K562 (cell line): ENCODE results near the gene HNRNPU. TPM values are rescaled to one million over a fixed set of nuclear protein-coding genes. Genes with fewer than 3 reads are reported as not detected.
A peak's percentile ranks its signal among the peaks of the same experiment; 100 is the strongest.

Source experiments
- ASH1L ChIP-seq: fragments of 450-650 bp; IDR thresholded peaks from 2 replicates; pipeline ENCODE4 v1.6.1; 2018; ENCODE audit warnings: borderline replicate concordance, mild to moderate bottlenecking, low read depth; ENCODE audit not compliant: partially characterized antibody
- BRD4 ChIP-seq: fragments of 200-600 bp; sonication (generic); IDR thresholded peaks from 2 replicates; pipeline ENCODE4 v1.6.1; 2017; ENCODE audit warnings: inconsistent platforms
- CREB1 ChIP-seq, 2 experiments: sonication (generic) in 1 of 2; formaldehyde crosslinking in 1 of 2; IDR thresholded peaks; 2 replicates each; pipeline versions ENCODE4 v1.6.1 to v1.8.0; 2012 to 2022; ENCODE audit warnings: inconsistent platforms in 1 of 2, mild to moderate bottlenecking in 1 of 2, missing genetic modification reagents in 1 of 2, moderate library complexity in 1 of 2
- FOXM1 ChIP-seq, 2 experiments: fragments of 450-650 bp in 1 of 2; sonication (generic) in 1 of 2; formaldehyde crosslinking in 1 of 2; IDR thresholded peaks; 2 replicates each; pipeline versions ENCODE4 v1.6.1 to v1.9.0; 2017 to 2022; ENCODE audit warnings: low read depth in 2 of 2, mild to moderate bottlenecking in 2 of 2, missing genetic modification reagents in 1 of 2, moderate library complexity in 1 of 2
- FOXP4 ChIP-seq: sonication (generic); formaldehyde crosslinking; IDR thresholded peaks from 2 replicates; pipeline ENCODE4 v1.8.0; 2022; ENCODE audit warnings: mild to moderate bottlenecking, missing genetic modification reagents, borderline replicate concordance
- SMARCA5 ChIP-seq: fragments of 450-650 bp; IDR thresholded peaks from 2 replicates; pipeline ENCODE4 v1.6.1; 2016
- THRAP3 ChIP-seq: fragments of 450-650 bp; IDR thresholded peaks from 2 replicates; pipeline ENCODE4 v1.6.1; 2016; ENCODE audit warnings: mild to moderate bottlenecking, inconsistent platforms, borderline replicate concordance
- ZC3H4 ChIP-seq: sonication (generic); formaldehyde crosslinking; IDR thresholded peaks from 2 replicates; pipeline ENCODE4 v1.9.0; 2021; ENCODE audit warnings: missing genetic modification reagents, borderline replicate concordance
- ZNF583 ChIP-seq: fragments of 250-450 bp; sonication (Bioruptor Pico); IDR thresholded peaks from 2 replicates; pipeline ENCODE4 v1.4.0; 2020
- ZNF764 ChIP-seq: fragments of 250-450 bp; sonication (Bioruptor Pico); IDR thresholded peaks from 2 replicates; pipeline ENCODE4 v1.4.0; 2020; ENCODE audit warnings: low read depth, mild to moderate bottlenecking, moderate library complexity
- ZSCAN32 ChIP-seq: fragments of 450-650 bp; formaldehyde crosslinking; IDR thresholded peaks from 2 replicates; pipeline ENCODE4 v1.4.0; 2020; ENCODE audit warnings: mild to moderate bottlenecking, moderate library complexity
- polyA plus RNA-seq, 8 experiments: library from polyadenylated mRNA; depleted of rRNA in 4 of 8; stranded (reverse) in 5 of 8; unstranded in 3 of 8; fragments of >200 nt; fragmentation: Nextera tagmentation in 2 of 8; fragmentation: Illumina TruSeq in 1 of 8; extraction: Ambion mirVana in 2 of 8; extraction: Trizol in 1 of 8; gene quantifications; 2 replicates each; pipeline versions ENCODE4 v1.2.1 to v1.2.3, GENCODE V29; 2011 to 2014; ENCODE audit warnings: inconsistent platforms in 1 of 8, missing spikeins in 1 of 8
- total RNA-seq, 7 experiments: library from RNA; depleted of rRNA in 6 of 7; stranded (reverse); fragments of >200 nt in 6 of 7; fragmentation: Illumina TruSeq in 2 of 7; extraction: Trizol in 2 of 7; gene quantifications; 2 replicates each; pipeline versions ENCODE4 v1.2.1 to v1.2.3, GENCODE V29; 2011 to 2021; ENCODE audit warnings: low replicate concordance in 1 of 7
- TF ChIP-seq, protein P1 (sequence below), 2 experiments: fragments of 250-450 bp in 1 of 2; fragments of 450-650 bp in 1 of 2; sonication (Bioruptor Pico) in 1 of 2; IDR thresholded peaks; 2 replicates each; pipeline versions ENCODE4 v1.6.1 to v1.8.0; 2016 to 2021; ENCODE audit warnings: mild to moderate bottlenecking in 2 of 2, moderate library complexity in 2 of 2, missing compliant biosample characterization in 1 of 2, missing genetic modification characterization in 1 of 2

Gene HNRNPU
- total and polyA plus RNA-seq, 9 of the 15 experiments (the other 6 are each of a cell fraction or from before 2014, with no cell fraction given) = 159 to 777 (median 577) TPM

DNA sequence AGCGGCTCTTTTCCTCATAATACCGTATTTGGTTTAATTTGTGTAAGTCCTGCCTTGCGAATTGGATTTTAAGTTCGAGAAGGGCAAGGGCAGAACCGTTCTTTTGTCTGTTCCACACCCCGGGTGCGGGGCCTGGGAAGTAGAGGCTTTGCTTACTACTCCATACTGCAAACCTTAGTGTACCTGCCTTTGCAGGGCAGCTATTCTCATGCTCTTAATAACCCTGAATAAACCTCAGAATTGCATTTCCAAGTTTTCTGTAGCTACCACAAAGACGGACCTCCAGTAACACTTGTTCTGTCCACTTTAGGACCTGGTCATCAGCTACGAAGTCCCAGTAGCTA is 657 bp upstream of the HNRNPU start (continued):
- 0 out of 2 replicates have a peak, but pooled peaks have one; percentile 26 for TF ChIP-seq FOXP4 (CRISPR knock-in tag)
- 0 out of 2 replicates have a peak, but pooled peaks have one; percentile 2 for TF ChIP-seq SMARCA5
- TF ChIP-seq THRAP3 = 0 out of 2 replicates have a peak, but pooled peaks have one; percentile 29
- 0 out of 2 replicates have a peak, but pooled peaks have one; percentile 13 for TF ChIP-seq CREB1 (IDR thresholded peaks at IDR 0.05)
- no peak for TF ChIP-seq CREB1 (CRISPR knock-in tag; IDR thresholded peaks at IDR 0.05)
- TF ChIP-seq BRD4 = peak; percentile 55; the same call in 1 of the 2 replicates
- no peak for TF ChIP-seq ZNF764 (CRISPR knock-in tag)
- TF ChIP-seq ZSCAN32 (CRISPR knock-in tag) = 0 out of 2 replicates have a peak, but pooled peaks have one; percentile 0
- TF ChIP-seq FOXM1 (IDR thresholded peaks at IDR 0.05; ENCODE audit: low read depth) = peak; percentile 12; the same call in 1 of the 2 replicates
- no peak for TF ChIP-seq FOXM1 (CRISPR knock-in tag; IDR thresholded peaks at IDR 0.05; ENCODE audit: low read depth)
- 0 out of 2 replicates have a peak, but pooled peaks have one; percentile 39 for TF ChIP-seq ZNF583 (CRISPR knock-in tag)
- TF ChIP-seq ZC3H4 (CRISPR knock-in tag) = peak; percentile 43; the same call in 1 of the 2 replicates
- TF ChIP-seq, protein P1, sequence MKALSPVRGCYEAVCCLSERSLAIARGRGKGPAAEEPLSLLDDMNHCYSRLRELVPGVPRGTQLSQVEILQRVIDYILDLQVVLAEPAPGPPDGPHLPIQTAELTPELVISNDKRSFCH (CRISPR knock-in tag; IDR thresholded peaks at IDR 0.05) = no peak
- TF ChIP-seq, protein P1 (tag; IDR thresholded peaks at IDR 0.05) = 0 out of 2 replicates have a peak, but pooled peaks have one; percentile 9
- TF ChIP-seq ASH1L = peak; percentile 4
